Astrocyte of the cerebellum (primary cell): ENCODE results near the gene FBXL19.

ENCODE experiments used
- DNase-seq: peaks from one replicate; pipeline ENCODE4 v3.0.0-alpha.2; 2011; ENCODE audit warnings: low read depth
- H3K4me3 ChIP-seq: 2 replicates; pipeline ENCODE4 v1.5.1; 2011; ENCODE audit warnings: mild to moderate bottlenecking, low read depth, low read length, moderate library complexity
- in situ Hi-C: cut with HindIII; loops from 2 replicates; pipeline ENCODE4 v1.10.0; 2017; ENCODE audit warnings: low sequenced_read_pairs
- TF ChIP-seq, protein P1 (sequence below): IDR thresholded peaks from 2 replicates; pipeline ENCODE4 v1.5.1; 2012; ENCODE audit warnings: low read length, low read depth, moderate library complexity, mild to moderate bottlenecking; ENCODE audit errors: missing control alignments

FBXL19 gene

GRCh38 chr16:30950516-30951065, 27.2 kb downstream of the FBXL19 start:
- H3K4me3 ChIP-seq, result peak overlapping the region; percentile 83
- DNase-seq, result no peak
- TF ChIP-seq, protein P1, sequence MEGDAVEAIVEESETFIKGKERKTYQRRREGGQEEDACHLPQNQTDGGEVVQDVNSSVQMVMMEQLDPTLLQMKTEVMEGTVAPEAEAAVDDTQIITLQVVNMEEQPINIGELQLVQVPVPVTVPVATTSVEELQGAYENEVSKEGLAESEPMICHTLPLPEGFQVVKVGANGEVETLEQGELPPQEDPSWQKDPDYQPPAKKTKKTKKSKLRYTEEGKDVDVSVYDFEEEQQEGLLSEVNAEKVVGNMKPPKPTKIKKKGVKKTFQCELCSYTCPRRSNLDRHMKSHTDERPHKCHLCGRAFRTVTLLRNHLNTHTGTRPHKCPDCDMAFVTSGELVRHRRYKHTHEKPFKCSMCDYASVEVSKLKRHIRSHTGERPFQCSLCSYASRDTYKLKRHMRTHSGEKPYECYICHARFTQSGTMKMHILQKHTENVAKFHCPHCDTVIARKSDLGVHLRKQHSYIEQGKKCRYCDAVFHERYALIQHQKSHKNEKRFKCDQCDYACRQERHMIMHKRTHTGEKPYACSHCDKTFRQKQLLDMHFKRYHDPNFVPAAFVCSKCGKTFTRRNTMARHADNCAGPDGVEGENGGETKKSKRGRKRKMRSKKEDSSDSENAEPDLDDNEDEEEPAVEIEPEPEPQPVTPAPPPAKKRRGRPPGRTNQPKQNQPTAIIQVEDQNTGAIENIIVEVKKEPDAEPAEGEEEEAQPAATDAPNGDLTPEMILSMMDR, result no peak
- in situ Hi-C loops, result no loop called here

GRCh38 chr16:30951193-30951592, 27.8 kb downstream of the FBXL19 start:
- in situ Hi-C loops, result no loop called here
- TF ChIP-seq, protein P1, result no peak
- H3K4me3 ChIP-seq, result no peak overlapping the region
- no peak for DNase-seq

DNA sequence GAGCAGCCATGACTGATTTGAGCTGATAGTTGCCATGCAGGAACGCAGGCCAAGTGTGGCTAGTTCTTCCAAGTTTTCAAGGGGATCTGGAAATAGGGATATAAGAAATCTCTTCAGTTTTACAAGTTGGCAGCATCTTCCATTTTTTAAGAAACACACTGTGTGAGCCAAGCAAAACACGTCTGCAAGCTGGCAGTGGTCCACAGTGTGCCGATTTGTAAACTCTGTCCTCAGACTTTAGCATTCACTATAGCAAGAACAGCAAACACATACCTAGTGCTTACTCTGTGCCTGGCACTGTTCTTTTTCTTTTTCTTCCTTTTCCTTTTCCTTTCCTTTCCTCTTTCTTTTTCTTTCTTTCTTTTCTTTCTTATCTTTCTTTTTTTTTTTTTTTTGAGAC, 28.4 kb downstream of the FBXL19 start:
- in situ Hi-C loops, result no loop called here
- no peak overlapping the region for H3K4me3 ChIP-seq
- peak; percentile 56 for DNase-seq
- TF ChIP-seq, protein P1, result no peak

DNA sequence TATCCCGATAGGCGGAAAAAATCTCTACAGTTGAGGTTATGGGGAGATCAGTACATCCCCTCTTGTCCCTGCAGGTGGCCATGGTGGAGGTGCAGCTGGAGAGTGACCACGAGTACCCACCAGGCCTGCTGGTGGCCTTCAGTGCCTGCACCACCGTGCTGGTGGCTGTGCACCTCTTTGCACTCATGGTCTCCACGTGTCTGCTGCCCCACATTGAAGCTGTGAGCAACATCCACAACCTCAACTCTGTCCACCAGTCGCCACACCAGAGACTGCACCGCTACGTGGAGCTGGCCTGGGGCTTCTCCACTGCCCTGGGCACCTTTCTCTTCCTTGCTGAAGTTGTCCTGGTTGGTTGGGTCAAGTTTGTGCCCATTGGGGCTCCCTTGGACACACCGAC, 29.7 kb downstream of the FBXL19 start:
- TF ChIP-seq, protein P1, result no peak
- in situ Hi-C loops, result no loop called here
- DNase-seq, result no peak
- H3K4me3 ChIP-seq, result no peak overlapping the region

GRCh38 chr16:30953511-30954124, 30.2 kb downstream of the FBXL19 start:
- TF ChIP-seq, protein P1, result peak; percentile 84
- H3K4me3 ChIP-seq, result no peak overlapping the region
- peak; percentile 47 for DNase-seq
- in situ Hi-C loops, result no loop called here

DNA sequence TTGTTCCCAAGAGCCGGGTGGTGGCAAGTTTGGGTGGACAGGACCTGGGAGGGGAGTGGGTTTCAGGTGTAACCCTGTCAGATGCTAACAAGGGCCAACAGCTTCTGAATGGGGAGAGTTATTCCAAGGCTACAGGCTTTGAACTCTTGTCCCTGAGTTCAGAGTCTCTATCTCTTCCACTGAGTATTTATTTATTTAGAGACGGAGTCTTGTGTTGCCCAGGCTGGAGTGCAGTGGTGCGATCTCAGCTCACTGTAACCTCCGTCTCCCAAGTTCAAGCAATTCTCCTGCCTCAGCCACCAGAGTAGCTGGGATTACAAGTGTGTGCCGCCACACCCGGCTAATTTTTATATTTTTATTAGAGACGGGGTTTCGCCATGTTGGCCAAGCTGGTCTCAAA, 31.6 kb downstream of the FBXL19 start:
- in situ Hi-C loops, result no loop called here
- DNase-seq, result no peak
- no peak overlapping the region for H3K4me3 ChIP-seq
- TF ChIP-seq, protein P1, result no peak
